GM21825 (cell line): Measurements from ENCODE around the gene USH1C.

Experiments
- ATAC-seq: cut with Tn5 transposase; IDR thresholded peaks from one replicate; pipeline ENCODE4 v1.9.1; 2021; ENCODE audit warnings: mild to moderate bottlenecking, moderate library complexity; ENCODE audit not compliant: unreplicated experiment

USH1C gene

DNA sequence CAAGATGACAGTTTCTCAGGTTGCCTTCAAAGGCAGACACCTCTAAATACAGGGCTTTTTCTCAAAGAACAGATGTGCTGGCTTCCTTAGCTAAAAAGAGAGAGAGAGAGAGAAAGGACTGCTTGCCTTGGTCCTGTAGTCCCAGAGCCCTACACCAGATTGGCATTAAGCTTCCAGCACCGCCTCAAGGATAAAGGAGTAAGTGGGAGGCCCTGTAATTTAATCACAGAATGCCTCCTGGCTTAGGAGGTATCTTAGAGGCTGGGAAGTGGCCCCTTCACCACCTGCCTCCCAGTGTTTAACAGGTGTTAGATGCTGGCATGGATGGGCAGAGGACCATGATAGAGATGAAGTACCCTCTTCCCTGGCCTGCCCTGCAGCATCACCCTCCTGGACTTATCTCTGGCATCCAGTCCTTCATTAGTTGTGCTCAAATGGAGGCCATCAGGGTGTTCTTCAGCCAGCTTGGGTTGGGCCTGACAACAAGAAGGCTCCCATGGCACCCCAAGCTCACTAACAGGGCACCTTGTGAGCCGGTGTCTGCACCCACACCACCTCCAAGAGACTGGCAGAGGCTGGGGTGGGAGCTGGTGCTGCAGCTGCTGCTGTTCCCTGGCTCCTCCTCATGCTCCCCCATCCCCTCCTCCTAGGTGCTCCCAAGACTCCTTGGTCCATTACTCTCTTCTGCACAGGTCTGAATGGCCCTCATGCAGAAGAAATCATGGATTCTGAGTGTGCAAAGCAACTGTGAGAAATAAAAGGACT is 100.1 kb downstream of the USH1C start:
- no peak for ATAC-seq
